Endothelial cell of hepatic sinusoid (primary cell): ENCODE measurements around the gene CCDC12.
"Not testable (repeated sequence)": the region's sequence is repeated elsewhere in the genome, so short reads cannot be mapped to it uniquely, and the experiment has no call there.

Experiments
- in situ Hi-C: cut with HindIII; loops from 2 replicates; pipeline ENCODE4 v1.10.0; 2017; ENCODE audit warnings: low sequenced_read_pairs

CCDC12 gene

DNA sequence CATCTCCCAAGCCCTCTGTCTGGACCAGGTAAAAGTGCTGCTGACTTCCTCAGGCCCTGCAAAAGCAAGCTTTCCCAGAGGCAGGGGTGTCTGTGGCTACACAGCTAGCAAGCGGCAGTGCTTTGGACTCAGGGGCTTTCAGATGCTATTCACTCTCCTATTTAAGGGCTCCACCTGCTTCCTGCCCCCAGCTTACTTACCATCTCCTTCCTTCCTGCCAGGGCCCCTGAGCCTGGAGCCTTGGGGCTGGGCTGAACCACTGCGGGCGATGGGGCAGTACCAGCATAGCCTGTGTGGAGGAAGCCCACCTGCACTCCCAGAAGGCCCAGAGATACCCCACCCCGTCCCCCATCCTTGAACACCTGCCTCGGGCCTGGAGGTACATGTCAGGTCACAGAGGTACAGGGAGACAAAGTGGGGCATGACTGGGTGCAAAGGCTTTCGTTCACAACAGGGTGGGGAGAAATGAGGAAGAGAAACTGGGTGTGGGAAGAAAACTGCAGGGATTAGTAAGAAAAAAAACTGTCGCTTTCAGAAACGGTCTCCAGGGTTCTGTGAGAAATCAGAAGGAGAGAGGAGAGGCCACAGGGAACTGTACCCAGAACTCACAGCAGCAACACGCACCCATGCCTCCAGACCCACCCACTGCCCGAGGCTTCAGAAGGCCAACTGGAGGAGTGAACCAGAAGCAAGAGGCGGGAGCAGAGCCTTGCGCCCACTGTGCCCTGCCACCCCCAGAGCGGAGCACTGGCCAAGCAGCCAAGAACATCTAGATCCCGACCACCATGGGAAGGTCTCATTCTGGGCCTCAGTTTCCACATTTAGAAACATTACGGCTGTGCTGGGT, 49.5 kb downstream of the CCDC12 start:
- in situ Hi-C loops = no loop called here

DNA sequence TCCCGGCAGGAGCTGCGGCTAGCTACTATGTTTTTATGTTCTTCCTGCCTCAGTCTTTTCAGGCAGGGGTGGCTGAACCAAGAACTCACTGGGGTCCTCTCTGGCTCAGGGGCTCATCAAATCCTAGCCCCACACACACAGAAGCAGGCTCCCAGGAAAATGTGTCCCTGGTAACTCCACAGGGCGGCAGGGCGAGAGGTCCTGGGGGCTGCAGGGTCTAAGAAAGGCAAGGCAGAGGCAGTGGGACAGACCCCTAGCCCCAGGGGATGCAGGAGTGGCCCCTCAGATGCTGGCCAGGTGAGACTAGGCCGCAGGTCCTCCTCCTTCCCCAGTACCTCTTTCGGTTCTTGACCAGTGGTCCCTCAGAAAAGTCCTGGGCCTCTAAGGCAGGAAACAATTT, 50.1 kb downstream of the CCDC12 start:
- in situ Hi-C loops = no loop called here

GRCh38 chr3:46926039-46926438, 50.5 kb downstream of the CCDC12 start:
- in situ Hi-C loops = no loop called here

DNA sequence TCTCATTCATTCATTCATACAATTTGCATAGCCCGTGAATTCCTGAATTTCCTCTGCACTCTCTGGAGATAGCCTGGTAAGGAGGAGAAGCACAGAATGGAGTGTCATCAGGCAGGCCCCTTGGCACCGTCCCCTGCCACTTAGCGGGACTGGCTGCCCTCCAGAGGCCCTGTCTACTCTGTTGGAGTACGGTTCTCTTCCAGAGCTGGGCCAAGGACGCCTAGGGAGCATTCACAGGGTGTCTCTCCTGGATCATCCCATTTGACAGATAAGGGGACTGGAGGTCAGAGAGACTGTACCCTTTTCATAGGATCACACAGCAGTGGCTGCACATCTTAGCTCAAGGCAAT, 51.0 kb downstream of the CCDC12 start:
- in situ Hi-C loops = no loop called here

DNA sequence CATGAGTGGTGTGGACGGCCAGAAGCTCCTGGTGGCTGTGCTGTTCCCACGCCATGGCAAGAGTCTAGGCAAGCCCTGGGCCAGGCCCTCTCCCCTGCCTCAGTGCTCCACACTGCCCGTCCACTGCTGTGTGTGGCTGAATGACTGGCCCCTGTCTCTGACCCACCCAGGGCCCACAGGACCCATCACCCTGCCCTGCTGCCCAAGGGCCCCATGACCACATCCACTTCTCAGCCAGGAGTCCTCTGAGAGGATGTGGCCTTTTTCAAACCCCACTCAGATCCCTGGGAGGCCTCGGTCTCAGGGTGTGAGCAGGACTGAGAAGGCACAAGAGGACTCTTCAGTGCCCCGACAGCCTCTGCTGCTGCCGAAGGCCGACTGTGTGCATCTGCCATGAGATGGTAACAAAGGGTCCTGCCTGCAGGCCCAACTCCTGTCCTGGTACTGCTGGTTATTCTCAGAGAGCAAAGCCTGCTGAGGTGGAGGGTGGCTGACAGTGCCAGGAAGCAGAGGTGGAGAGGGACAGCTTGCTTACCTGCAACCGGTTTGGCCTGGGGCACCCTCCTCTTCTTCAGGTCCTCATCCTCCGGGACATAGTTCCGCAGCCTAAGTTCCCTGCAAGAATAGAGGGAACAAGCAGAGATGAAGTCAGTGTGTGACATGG, 51.5 kb downstream of the CCDC12 start:
- in situ Hi-C loops = no loop called here

DNA sequence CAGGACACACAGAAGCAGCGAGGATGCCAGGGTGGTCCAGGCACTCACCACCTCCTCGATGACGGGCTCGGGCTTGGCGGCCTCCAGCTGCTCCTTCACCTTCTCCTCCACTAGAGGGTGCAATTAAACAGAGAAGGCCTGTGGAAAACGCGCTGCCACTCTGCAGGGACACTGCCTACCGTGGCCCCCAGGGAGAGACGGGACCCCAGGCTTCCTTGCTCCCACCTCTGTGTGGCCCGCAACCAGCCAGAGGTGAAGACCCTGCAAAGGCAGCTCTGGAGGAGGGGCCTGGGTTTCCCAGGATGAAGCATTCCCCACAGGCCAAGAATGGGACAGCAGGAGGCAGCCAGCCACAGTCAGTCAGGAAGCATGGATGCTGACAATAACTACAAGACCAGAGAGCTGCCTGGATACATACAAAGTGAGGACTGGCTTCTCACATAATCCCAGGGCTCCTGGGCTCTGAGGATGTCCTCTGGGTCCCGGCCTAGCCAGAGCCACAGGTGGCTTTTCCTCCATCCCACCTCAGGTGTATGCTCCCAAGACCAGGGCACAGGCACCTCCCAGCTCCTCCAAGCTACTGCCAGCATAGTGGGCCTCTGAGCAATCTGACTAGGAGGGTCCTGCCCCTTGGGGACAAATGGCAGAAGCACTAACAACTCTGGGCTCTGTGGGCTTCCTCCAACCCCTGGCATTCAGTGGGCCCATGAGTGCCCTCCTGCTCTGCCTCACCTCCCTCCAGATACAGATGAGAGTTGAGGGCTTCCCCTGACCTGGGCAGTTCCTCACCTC, 52.8 kb downstream of the CCDC12 start:
- in situ Hi-C loops = no loop called here

- in situ Hi-C loops = no loop called here
These were observed 53.5 kb downstream of the CCDC12 start for GRCh38 chr3:46922871-46923558.

- in situ Hi-C loops = no loop called here
These were observed 54.1 kb downstream of the CCDC12 start for GRCh38 chr3:46922426-46922825.

- in situ Hi-C loops = no loop called here
These were observed 54.7 kb downstream of the CCDC12 start for GRCh38 chr3:46921871-46922271.

DNA sequence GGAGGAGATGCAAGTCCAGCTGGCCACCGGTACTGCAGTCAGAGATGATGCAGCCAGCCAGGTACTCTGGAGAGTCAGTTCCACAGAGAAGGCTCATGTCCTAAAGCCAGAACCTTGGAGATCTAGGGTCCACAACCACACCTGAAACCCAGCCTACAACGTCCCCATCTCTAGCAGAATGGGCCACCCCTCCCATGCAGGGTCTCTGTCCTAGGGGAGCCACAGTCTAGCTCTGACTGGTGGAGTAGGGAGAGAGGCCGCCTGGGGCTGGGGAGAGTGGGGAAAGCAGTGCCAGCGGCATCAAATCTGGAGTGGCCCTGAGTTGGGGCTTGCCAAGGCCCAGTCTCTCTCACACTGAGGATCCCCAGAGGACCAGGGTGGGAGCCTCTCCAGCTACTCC, 55.5 kb downstream of the CCDC12 start:
- in situ Hi-C loops = no loop called here

DNA sequence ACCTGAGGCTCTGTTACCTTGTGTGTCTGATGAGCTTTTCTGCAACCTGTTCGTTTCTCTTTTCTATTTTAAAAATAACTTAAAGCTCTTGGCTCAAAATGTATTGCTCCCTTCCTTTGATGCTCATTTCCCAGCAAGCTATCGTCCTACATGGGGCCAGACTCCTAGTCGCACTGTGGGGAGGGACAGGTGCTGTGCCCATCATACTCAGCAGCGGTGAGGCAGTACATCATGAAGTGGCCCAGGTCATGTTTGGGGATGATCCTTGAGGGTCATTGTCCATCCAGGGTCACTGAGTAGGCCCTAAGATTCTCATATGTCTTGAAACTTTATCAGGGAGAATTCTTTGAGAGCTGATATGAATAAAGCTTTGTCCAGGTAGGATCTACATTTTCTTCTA, 57.9 kb downstream of the CCDC12 start:
- in situ Hi-C loops = no loop called here

DNA sequence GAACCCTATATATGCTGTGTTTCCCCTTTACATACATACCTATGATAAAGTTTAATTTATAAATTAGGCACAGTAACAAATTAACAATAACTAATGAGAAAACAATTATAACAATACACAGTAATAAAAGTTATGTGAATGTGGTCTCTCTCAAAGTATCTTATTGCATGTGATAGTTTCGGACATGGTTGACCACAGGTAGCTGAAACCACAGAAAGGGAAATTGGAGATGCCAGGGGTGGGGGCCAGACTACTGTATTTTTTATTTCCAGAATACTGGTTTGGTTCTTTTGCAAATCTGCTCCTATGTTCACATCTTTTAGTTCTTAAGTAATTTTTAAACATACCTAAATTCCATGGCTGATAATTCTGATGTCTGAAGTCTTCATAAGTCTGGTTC, 58.3 kb downstream of the CCDC12 start:
- in situ Hi-C loops = no loop called here

DNA sequence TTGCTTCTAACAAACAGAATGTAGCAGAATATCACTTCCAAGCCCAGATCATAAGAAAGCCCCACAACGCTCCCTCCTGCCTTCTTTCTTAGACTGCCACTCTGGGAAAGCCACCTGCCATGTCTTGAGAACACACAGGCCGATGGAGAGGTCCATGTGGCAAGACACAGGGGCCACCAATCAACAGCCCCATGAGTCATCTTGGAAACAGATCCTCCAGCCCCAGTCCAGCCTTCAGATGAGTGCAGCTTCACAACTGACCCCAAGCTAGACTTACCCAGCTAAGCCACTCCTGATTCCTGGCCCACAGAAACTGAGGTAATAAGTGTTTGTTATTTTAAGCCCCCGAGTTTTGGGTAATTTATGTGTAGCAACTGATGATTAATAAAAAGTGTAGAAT, 59.3 kb downstream of the CCDC12 start:
- in situ Hi-C loops = no loop called here

- in situ Hi-C loops = no loop called here
These were observed 59.7 kb downstream of the CCDC12 start for GRCh38 chr3:46916799-46917198.

DNA sequence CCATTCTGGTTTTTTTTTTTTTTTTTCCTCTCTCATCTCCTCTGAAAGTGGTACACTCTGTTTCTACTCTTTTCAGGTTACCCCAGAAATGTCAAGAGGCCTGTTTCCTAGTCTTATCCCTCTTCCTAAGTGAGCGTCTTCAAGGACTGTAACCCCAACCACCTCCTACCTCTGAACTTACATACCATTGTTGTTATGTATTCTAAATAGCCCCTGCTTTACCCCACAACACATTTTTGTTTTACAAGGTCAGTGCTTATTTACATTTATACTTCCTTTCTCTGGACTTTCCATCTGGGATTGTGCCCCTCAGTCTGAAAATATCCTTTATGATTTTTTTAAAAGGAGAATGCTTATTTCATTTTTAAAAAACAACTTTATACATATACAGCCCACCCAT, 60.3 kb downstream of the CCDC12 start:
- in situ Hi-C loops = no loop called here

GRCh38 chr3:46915297-46915822, 61.2 kb downstream of the CCDC12 start:
- in situ Hi-C loops = no loop called here

GRCh38 chr3:46914849-46915248, 61.7 kb downstream of the CCDC12 start:
- in situ Hi-C loops = no loop called here

DNA sequence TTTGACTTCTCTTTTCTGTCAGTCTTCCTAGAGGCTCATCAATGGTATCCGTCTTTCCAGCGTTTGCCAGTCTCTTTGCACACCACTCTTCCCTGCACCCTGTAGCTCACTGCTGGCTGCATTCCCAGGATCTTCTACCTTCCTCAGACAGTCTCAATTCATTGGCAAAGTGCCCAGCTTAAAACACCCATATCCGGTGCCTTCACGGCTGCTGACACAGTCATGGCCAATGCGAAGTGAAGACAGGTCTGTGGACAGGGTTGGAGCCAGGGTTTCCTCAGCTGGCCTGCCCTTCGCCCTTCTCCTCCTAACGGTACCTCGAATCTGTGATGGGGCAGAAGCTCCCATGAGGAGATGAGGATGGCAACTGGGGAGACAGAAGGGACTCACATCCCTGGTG, 62.9 kb downstream of the CCDC12 start:
- in situ Hi-C loops = no loop called here

- in situ Hi-C loops = no loop called here
These were observed 63.6 kb downstream of the CCDC12 start for GRCh38 chr3:46912986-46913385.

GRCh38 chr3:46910914-46911313, 65.6 kb downstream of the CCDC12 start:
- in situ Hi-C loops = not testable (repeated sequence)

GRCh38 chr3:46910166-46910760, 66.3 kb downstream of the CCDC12 start:
- in situ Hi-C loops = no loop called here
